Lower leg skin (tissue), 3 donors: Measurements from ENCODE around the gene IGSF22.

Experiments
- POLR2A ChIP-seq, 2 donors: fragments of 450-650 bp; IDR thresholded peaks; one replicate each; pipeline ENCODE4 v1.6.1; 2016 to 2017; ENCODE audit warnings: antibody characterized with exemption in 2 of 2, mild to moderate bottlenecking in 1 of 2, moderate library complexity in 1 of 2
- TF ChIP-seq, protein P1 (sequence below), 3 donors: fragments of 450-650 bp; IDR thresholded peaks; one replicate each; pipeline ENCODE4 v1.5.1; 2016; ENCODE audit warnings: antibody characterized with exemption in 3 of 3, mild to moderate bottlenecking in 3 of 3, moderate library complexity in 2 of 3

DNA sequence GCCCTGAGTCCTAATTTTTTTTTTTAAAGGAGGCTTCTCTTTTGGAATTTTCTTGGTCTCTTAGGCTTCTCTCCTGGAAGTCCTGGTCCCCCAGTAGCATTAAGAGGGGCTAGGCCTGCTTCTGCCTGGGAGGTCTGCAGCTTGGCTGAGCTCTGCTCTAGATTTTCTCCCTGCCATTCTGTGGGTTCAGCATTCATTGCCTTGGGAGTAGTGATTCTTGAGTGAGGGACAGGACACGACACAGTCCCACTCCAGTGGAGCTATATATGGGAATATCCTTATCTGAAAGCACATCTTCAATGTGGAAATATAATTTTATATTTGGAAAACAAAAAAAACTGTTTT lies 3.7 kb downstream of the IGSF22 start:
- TF ChIP-seq, protein P1, sequence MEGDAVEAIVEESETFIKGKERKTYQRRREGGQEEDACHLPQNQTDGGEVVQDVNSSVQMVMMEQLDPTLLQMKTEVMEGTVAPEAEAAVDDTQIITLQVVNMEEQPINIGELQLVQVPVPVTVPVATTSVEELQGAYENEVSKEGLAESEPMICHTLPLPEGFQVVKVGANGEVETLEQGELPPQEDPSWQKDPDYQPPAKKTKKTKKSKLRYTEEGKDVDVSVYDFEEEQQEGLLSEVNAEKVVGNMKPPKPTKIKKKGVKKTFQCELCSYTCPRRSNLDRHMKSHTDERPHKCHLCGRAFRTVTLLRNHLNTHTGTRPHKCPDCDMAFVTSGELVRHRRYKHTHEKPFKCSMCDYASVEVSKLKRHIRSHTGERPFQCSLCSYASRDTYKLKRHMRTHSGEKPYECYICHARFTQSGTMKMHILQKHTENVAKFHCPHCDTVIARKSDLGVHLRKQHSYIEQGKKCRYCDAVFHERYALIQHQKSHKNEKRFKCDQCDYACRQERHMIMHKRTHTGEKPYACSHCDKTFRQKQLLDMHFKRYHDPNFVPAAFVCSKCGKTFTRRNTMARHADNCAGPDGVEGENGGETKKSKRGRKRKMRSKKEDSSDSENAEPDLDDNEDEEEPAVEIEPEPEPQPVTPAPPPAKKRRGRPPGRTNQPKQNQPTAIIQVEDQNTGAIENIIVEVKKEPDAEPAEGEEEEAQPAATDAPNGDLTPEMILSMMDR (IDR thresholded peaks at IDR 0.05): no peak
- TF ChIP-seq POLR2A (IDR thresholded peaks at IDR 0.05): no peak
